ENCODE results near the gene PIGS. TPM values are rescaled to one million over a fixed set of nuclear protein-coding genes. Genes with fewer than 3 reads are reported as not detected.

The PIGS gene
- total and polyA plus RNA-seq, 2 experiments from 2014 or later, result 72.7 to 76.0 TPM

- Histone ChIP-seq H3K79me2 (ENCODE audit: insufficient read depth) (peaks cover 33% of the 10 kb centered on the region), H4K20me1 (ENCODE audit: insufficient read depth) (no peaks in the 10 kb centered on the region)
Observed at GRCh38 chr17:28573040-28573380, 1.7 kb upstream of the PIGS start.

GRCh38 chr17:28572259-28573039 lies 1.1 kb upstream of the PIGS start:
- H3K4me2 ChIP-seq (ENCODE audit: unreplicated experiment), result peak overlapping the region; percentile 89
- TF ChIP-seq EZH2phosphoT487 (IDR thresholded peaks at IDR 0.05; ENCODE audit: insufficient read depth, low read depth) (no peak), EZH2 (IDR thresholded peaks at IDR 0.05; ENCODE audit: insufficient read depth, poor library complexity, severe bottlenecking) (no peak)
- DNase-seq, result no peak
- peaks cover 14% of the 10 kb centered on the region; the same call in 1 of the 2 replicates for H3K4me1 ChIP-seq (ENCODE audit: insufficient read depth)
- peak overlapping the region; percentile 94 for H2AFZ ChIP-seq
- peaks cover 36% of the 10 kb centered on the region for H3K79me2 ChIP-seq (ENCODE audit: insufficient read depth)
- in situ Hi-C loops (cut with MboI), result no loop called here
- H3F3A ChIP-seq (ENCODE audit: insufficient read depth), result no peaks in the 10 kb centered on the region
- no peaks in the 10 kb centered on the region for H4K20me1 ChIP-seq (ENCODE audit: insufficient read depth)
- H3K27me3 ChIP-seq (replicated peaks; ENCODE audit: insufficient read depth), result no peaks in the 10 kb centered on the region
- H3K36me3 ChIP-seq (ENCODE audit: low read depth), result no peaks in the 10 kb centered on the region
- WGBS, 2 experiments (ENCODE audit: low coverage in 1 of 2, low lambda C conversion rate in 2 of 2, missing lambda C conversion rate in 2 of 2), result 76 to 80% methylated on average over 5 of the region's 5 CpGs
- H3K4me3 ChIP-seq, result peak overlapping the region; percentile 80
- H3K9me2 ChIP-seq (ENCODE audit: insufficient read depth), result no peaks in the 10 kb centered on the region
- no peaks in the 10 kb centered on the region for H3K9me3 ChIP-seq (ENCODE audit: low read depth)
- H3K27ac ChIP-seq, result no peak overlapping the region
- peak overlapping the region; percentile 83 for H3K9ac ChIP-seq

More at GRCh38 chr17:28573040-28573380, 1.7 kb upstream of the PIGS start:
- Histone ChIP-seq H3K9ac (no peak overlapping the region), H3K4me2 (ENCODE audit: unreplicated experiment) (no peak overlapping the region), H3K27me3 (replicated peaks; ENCODE audit: insufficient read depth) (no peaks in the 10 kb centered on the region), H3K9me2 (ENCODE audit: insufficient read depth) (no peaks in the 10 kb centered on the region), H3K27ac (no peak overlapping the region), H3F3A (ENCODE audit: insufficient read depth) (no peaks in the 10 kb centered on the region), H3K9me3 (ENCODE audit: low read depth) (no peaks in the 10 kb centered on the region), H3K36me3 (ENCODE audit: low read depth) (no peaks in the 10 kb centered on the region), H2AFZ (no peak overlapping the region), H3K4me3 (no peak overlapping the region), H3K4me1 (ENCODE audit: insufficient read depth) (peaks cover 14% of the 10 kb centered on the region; the same call in 1 of the 2 replicates)
- TF ChIP-seq EZH2phosphoT487 (IDR thresholded peaks at IDR 0.05; ENCODE audit: insufficient read depth, low read depth), result no peak
- TF ChIP-seq EZH2 (IDR thresholded peaks at IDR 0.05; ENCODE audit: insufficient read depth, poor library complexity, severe bottlenecking), result no peak
- in situ Hi-C loops (cut with MboI), result no loop called here
- DNase-seq, result peak; percentile 40

- no peaks in the 10 kb centered on the region for H3K36me3 ChIP-seq (ENCODE audit: low read depth)
- no peaks in the 10 kb centered on the region for H4K20me1 ChIP-seq (ENCODE audit: insufficient read depth)
- no peak for TF ChIP-seq EZH2 (IDR thresholded peaks at IDR 0.05; ENCODE audit: insufficient read depth, poor library complexity, severe bottlenecking)
- no peak for TF ChIP-seq EZH2phosphoT487 (IDR thresholded peaks at IDR 0.05; ENCODE audit: insufficient read depth, low read depth)
- H3K27me3 ChIP-seq (replicated peaks; ENCODE audit: insufficient read depth), result no peaks in the 10 kb centered on the region
- no peaks in the 10 kb centered on the region for H3K9me3 ChIP-seq (ENCODE audit: low read depth)
- peak overlapping the region; percentile 94 for H3K4me2 ChIP-seq (ENCODE audit: unreplicated experiment)
- H3K27ac ChIP-seq, result no peak overlapping the region
- no peaks in the 10 kb centered on the region for H3K9me2 ChIP-seq (ENCODE audit: insufficient read depth)
- peak overlapping the region; percentile 94 for H2AFZ ChIP-seq
- H3K79me2 ChIP-seq (ENCODE audit: insufficient read depth), result peaks cover 44% of the 10 kb centered on the region
- H3K9ac ChIP-seq, result peak overlapping the region; percentile 83
- H3K4me3 ChIP-seq, result peak overlapping the region; percentile 80
- peak; percentile 52 for DNase-seq
- H3K4me1 ChIP-seq (ENCODE audit: insufficient read depth), result peaks cover 14% of the 10 kb centered on the region; the same call in 1 of the 2 replicates
- in situ Hi-C loops (cut with MboI), result no loop called here
- no peaks in the 10 kb centered on the region for H3F3A ChIP-seq (ENCODE audit: insufficient read depth)
- 1 to 3% methylated on average over 33 to 34 of the region's 39 CpGs for WGBS, 2 experiments (ENCODE audit: low coverage in 1 of 2, low lambda C conversion rate in 2 of 2, missing lambda C conversion rate in 2 of 2)
Observed at GRCh38 chr17:28570716-28571360, 486 bp downstream of the PIGS start.

GRCh38 chr17:28569446-28569845 lies 1.9 kb downstream of the PIGS start:
- TF ChIP-seq EZH2phosphoT487 (IDR thresholded peaks at IDR 0.05; ENCODE audit: insufficient read depth, low read depth) (no peak), EZH2 (IDR thresholded peaks at IDR 0.05; ENCODE audit: insufficient read depth, poor library complexity, severe bottlenecking) (no peak)
- Histone ChIP-seq H3K9ac (no peak overlapping the region), H3K9me2 (ENCODE audit: insufficient read depth) (no peaks in the 10 kb centered on the region), H3F3A (ENCODE audit: insufficient read depth) (no peaks in the 10 kb centered on the region), H2AFZ (no peak overlapping the region), H3K9me3 (ENCODE audit: low read depth) (no peaks in the 10 kb centered on the region), H3K27me3 (replicated peaks; ENCODE audit: insufficient read depth) (no peaks in the 10 kb centered on the region), H3K4me1 (ENCODE audit: insufficient read depth) (peaks cover 14% of the 10 kb centered on the region; the same call in 1 of the 2 replicates), H3K79me2 (ENCODE audit: insufficient read depth) (peaks cover 57% of the 10 kb centered on the region), H3K4me2 (ENCODE audit: unreplicated experiment) (peak overlapping the region; percentile 94), H3K27ac (no peak overlapping the region), H3K4me3 (no peak overlapping the region), H4K20me1 (ENCODE audit: insufficient read depth) (no peaks in the 10 kb centered on the region), H3K36me3 (ENCODE audit: low read depth) (no peaks in the 10 kb centered on the region)
- DNase-seq, result no peak
- 96 to 100% methylated on average over 1 of the region's 1 CpG for WGBS, 2 experiments (ENCODE audit: low coverage in 1 of 2, low lambda C conversion rate in 2 of 2, missing lambda C conversion rate in 2 of 2)
- in situ Hi-C loops (cut with MboI), result no loop called here
